ENCODE measurements around the gene EPB41L1. TPM values are rescaled to one million over a fixed set of nuclear protein-coding genes. Genes with fewer than 3 reads are reported as not detected.

Gene EPB41L1
- total RNA-seq, 2 donors from 2014 or later: 32.3 to 36.7 TPM

DNA sequence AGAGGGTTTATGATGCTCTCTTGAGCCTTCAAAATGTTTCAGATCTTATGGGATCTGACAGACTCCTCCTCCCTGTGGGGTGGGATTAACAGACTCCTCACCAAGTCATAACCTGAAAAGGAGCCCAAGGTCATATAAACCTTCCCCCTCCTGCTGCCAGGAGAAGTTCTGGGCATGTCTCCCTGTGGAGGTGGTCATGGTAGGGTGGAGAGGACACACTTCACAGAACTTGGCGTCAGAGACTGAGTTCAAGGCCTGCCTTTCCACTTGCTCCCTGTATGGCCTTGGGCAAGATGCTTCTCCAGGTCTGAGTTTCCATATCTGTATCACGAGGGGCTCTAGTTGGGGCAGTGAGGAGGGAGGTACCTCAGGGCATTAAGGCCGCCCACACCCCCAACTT lies 49.3 kb downstream of the EPB41L1 start:
- H3K9me3 Mint-ChIP-seq: no peaks in the 10 kb centered on the region
- no peak overlapping the region for H3K4me3 Mint-ChIP-seq
- no peaks in the 10 kb centered on the region for H3K27me3 ChIP-seq (ENCODE audit: control insufficient read depth, insufficient read depth, low read length, poor library complexity, severe bottlenecking)
- no peak for DNase-seq
- no peaks in the 10 kb centered on the region for H3K36me3 Mint-ChIP-seq (ENCODE audit: low read depth)
- H3K27ac ChIP-seq (ENCODE audit: low read depth, low read length): no peak overlapping the region
- TF ChIP-seq, protein P1, sequence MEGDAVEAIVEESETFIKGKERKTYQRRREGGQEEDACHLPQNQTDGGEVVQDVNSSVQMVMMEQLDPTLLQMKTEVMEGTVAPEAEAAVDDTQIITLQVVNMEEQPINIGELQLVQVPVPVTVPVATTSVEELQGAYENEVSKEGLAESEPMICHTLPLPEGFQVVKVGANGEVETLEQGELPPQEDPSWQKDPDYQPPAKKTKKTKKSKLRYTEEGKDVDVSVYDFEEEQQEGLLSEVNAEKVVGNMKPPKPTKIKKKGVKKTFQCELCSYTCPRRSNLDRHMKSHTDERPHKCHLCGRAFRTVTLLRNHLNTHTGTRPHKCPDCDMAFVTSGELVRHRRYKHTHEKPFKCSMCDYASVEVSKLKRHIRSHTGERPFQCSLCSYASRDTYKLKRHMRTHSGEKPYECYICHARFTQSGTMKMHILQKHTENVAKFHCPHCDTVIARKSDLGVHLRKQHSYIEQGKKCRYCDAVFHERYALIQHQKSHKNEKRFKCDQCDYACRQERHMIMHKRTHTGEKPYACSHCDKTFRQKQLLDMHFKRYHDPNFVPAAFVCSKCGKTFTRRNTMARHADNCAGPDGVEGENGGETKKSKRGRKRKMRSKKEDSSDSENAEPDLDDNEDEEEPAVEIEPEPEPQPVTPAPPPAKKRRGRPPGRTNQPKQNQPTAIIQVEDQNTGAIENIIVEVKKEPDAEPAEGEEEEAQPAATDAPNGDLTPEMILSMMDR (conservative IDR thresholded peaks at IDR 0.05): no peak
- H3K9me3 ChIP-seq (ENCODE audit: control insufficient read depth, low read length): no peaks in the 10 kb centered on the region
- no peak overlapping the region for H3K27ac Mint-ChIP-seq
- no peaks in the 10 kb centered on the region for H3K27me3 Mint-ChIP-seq (ENCODE audit: insufficient read depth)
- peaks cover 2% of the 10 kb centered on the region for H3K4me1 Mint-ChIP-seq
- 95% methylated on average over 3 of the region's 3 CpGs; no CpG with 5 or more reads in 1 of the 2 experiments for WGBS, 2 experiments (ENCODE audit: insufficient coverage in 1 of 2, insufficient read length in 1 of 2)
- no peak overlapping the region for H3K9ac ChIP-seq (ENCODE audit: extremely low read depth, low read length, poor library complexity, severe bottlenecking)
- H3K4me3 ChIP-seq (ENCODE audit: low read length): no peak overlapping the region
- no peaks in the 10 kb centered on the region for H3K36me3 ChIP-seq (ENCODE audit: control insufficient read depth, insufficient read depth, low read length)
- no peaks in the 10 kb centered on the region for H3K4me1 ChIP-seq (ENCODE audit: control insufficient read depth, insufficient read depth, low read length)

DNA sequence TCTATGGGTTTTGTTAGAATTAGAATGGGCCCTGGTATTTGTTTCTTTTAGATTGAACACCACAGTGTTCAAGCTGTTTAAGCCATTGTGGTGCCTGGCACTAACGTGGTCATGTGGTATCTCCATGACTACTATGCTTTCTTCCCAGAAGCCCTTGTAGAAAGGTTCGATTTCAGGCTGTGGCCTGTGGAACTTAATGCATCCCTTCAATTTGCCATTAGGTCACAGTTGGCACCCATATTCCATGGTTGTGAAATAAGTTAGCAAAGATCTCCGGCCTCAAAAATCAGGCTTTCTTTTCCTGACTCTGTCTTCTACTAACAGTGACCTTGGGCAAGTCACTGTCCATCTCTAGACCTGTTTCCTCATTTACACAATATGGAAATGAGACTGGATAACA lies 50.5 kb downstream of the EPB41L1 start:
- Mint-ChIP-seq H3K4me3 (no peak overlapping the region), H3K27me3 (ENCODE audit: insufficient read depth) (no peaks in the 10 kb centered on the region), H3K4me1 (peaks cover 2% of the 10 kb centered on the region), H3K27ac (no peak overlapping the region), H3K9me3 (no peaks in the 10 kb centered on the region), H3K36me3 (ENCODE audit: low read depth) (no peaks in the 10 kb centered on the region)
- Histone ChIP-seq H3K27me3 (ENCODE audit: control insufficient read depth, insufficient read depth, low read length, poor library complexity, severe bottlenecking) (no peaks in the 10 kb centered on the region), H3K9ac (ENCODE audit: extremely low read depth, low read length, poor library complexity, severe bottlenecking) (no peak overlapping the region), H3K4me3 (ENCODE audit: low read length) (no peak overlapping the region), H3K27ac (ENCODE audit: low read depth, low read length) (no peak overlapping the region), H3K9me3 (ENCODE audit: control insufficient read depth, low read length) (no peaks in the 10 kb centered on the region), H3K4me1 (ENCODE audit: control insufficient read depth, insufficient read depth, low read length) (no peaks in the 10 kb centered on the region), H3K36me3 (ENCODE audit: control insufficient read depth, insufficient read depth, low read length) (no peaks in the 10 kb centered on the region)
- no peak for DNase-seq
- TF ChIP-seq, protein P1 (conservative IDR thresholded peaks at IDR 0.05): no peak
- WGBS, 2 experiments (ENCODE audit: insufficient coverage in 1 of 2, insufficient read length in 1 of 2): 92 to 100% methylated on average over 3 of the region's 3 CpGs

DNA sequence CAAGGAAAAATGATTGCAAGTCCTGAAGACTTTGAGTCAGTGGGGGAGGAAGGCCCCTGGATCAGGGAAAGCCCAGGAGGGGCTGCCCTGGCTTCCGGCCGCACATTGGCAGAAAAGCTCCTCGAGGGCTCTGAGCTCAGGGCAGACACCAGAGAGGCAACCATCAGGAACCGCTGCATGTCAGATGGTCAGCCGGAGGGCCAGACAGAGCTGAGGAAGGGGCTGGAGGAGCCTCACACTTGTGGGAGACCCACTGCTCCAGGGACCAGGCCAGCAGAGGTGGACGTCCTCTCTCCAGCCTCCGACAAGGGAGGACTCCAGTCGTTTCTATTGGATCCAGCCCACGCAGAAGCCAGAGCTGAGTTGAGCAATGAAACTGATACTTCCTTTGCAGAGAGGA lies 51.5 kb downstream of the EPB41L1 start:
- TF ChIP-seq, protein P1 (conservative IDR thresholded peaks at IDR 0.05): no peak
- WGBS, 2 experiments (ENCODE audit: insufficient coverage in 1 of 2, insufficient read length in 1 of 2): 93 to 95% methylated on average over 3 to 9 of the region's 9 CpGs
- H3K36me3 Mint-ChIP-seq (ENCODE audit: low read depth): no peaks in the 10 kb centered on the region

More for the DNA sequence above, 51.5 kb downstream of the EPB41L1 start:
- peaks cover 2% of the 10 kb centered on the region for H3K4me1 Mint-ChIP-seq
- Histone ChIP-seq H3K36me3 (ENCODE audit: control insufficient read depth, insufficient read depth, low read length) (no peaks in the 10 kb centered on the region), H3K4me1 (ENCODE audit: control insufficient read depth, insufficient read depth, low read length) (no peaks in the 10 kb centered on the region), H3K4me3 (ENCODE audit: low read length) (no peak overlapping the region), H3K9me3 (ENCODE audit: control insufficient read depth, low read length) (no peaks in the 10 kb centered on the region), H3K27me3 (ENCODE audit: control insufficient read depth, insufficient read depth, low read length, poor library complexity, severe bottlenecking) (no peaks in the 10 kb centered on the region), H3K9ac (ENCODE audit: extremely low read depth, low read length, poor library complexity, severe bottlenecking) (no peak overlapping the region), H3K27ac (ENCODE audit: low read depth, low read length) (no peak overlapping the region)
- no peak for DNase-seq
- H3K27ac Mint-ChIP-seq: no peak overlapping the region
- H3K9me3 Mint-ChIP-seq: no peaks in the 10 kb centered on the region
- H3K27me3 Mint-ChIP-seq (ENCODE audit: insufficient read depth): no peaks in the 10 kb centered on the region
- H3K4me3 Mint-ChIP-seq: no peak overlapping the region
